GM23248 (cell line): Measurements from ENCODE around the gene FHOD3. TPM values are rescaled to one million over a fixed set of nuclear protein-coding genes. Genes with fewer than 3 reads are reported as not detected.

Source experiments
- DNase-seq: peaks from one replicate; pipeline ENCODE4 v3.0.0-alpha.2; 2015
- H2AFZ ChIP-seq: fragments of 200-600 bp; sonication (generic); 2 replicates; pipeline ENCODE4 v1.6.1; 2016; ENCODE audit warnings: antibody characterized with exemption
- H3F3A ChIP-seq: fragments of 200-600 bp; sonication (generic); 2 replicates; pipeline ENCODE4 v1.6.1; 2016; ENCODE audit warnings: mild to moderate bottlenecking, antibody characterized with exemption, mixed run types; ENCODE audit not compliant: insufficient read depth
- H3K27ac ChIP-seq: fragments of 200-600 bp; sonication (generic); 2 replicates; pipeline ENCODE4 v1.5.1; 2016; ENCODE audit warnings: mild to moderate bottlenecking
- H3K27me3 ChIP-seq: fragments of 200-600 bp; sonication (generic); replicated peaks from 2 replicates; pipeline ENCODE4 v1.6.1; 2016; ENCODE audit warnings: mild to moderate bottlenecking; ENCODE audit not compliant: insufficient read depth
- H3K36me3 ChIP-seq: fragments of 200-600 bp; sonication (generic); 2 replicates; pipeline ENCODE4 v1.6.1; 2016; ENCODE audit warnings: low read depth, mild to moderate bottlenecking
- H3K4me1 ChIP-seq: fragments of 200-600 bp; sonication (generic); 2 replicates; pipeline ENCODE4 v1.6.1; 2016; ENCODE audit warnings: mild to moderate bottlenecking; ENCODE audit not compliant: insufficient read depth
- H3K4me2 ChIP-seq: fragments of 200-600 bp; sonication (generic); one replicate; pipeline ENCODE4 v1.6.1; 2016; ENCODE audit warnings: mild to moderate bottlenecking; ENCODE audit not compliant: unreplicated experiment
- H3K4me3 ChIP-seq: fragments of 200-600 bp; sonication (generic); 2 replicates; pipeline ENCODE4 v1.5.1; 2016; ENCODE audit warnings: mild to moderate bottlenecking
- H3K79me2 ChIP-seq: fragments of 200-600 bp; sonication (generic); 2 replicates; pipeline ENCODE4 v1.6.1; 2016; ENCODE audit warnings: mild to moderate bottlenecking; ENCODE audit not compliant: insufficient read depth
- H3K9ac ChIP-seq: fragments of 200-600 bp; sonication (generic); 2 replicates; pipeline ENCODE4 v1.6.1; 2016; ENCODE audit warnings: mild to moderate bottlenecking
- H3K9me2 ChIP-seq: fragments of 200-600 bp; sonication (generic); 2 replicates; pipeline ENCODE4 v1.6.1; 2016; ENCODE audit warnings: mixed run types, mild to moderate bottlenecking, moderate library complexity; ENCODE audit not compliant: insufficient read depth
- H3K9me3 ChIP-seq: fragments of 200-600 bp; sonication (generic); one replicate; pipeline ENCODE4 v1.6.1; 2017; ENCODE audit warnings: low read depth
- H4K20me1 ChIP-seq: fragments of 200-600 bp; sonication (generic); 2 replicates; pipeline ENCODE4 v1.6.0; 2016; ENCODE audit not compliant: insufficient read depth
- EZH2 ChIP-seq: fragments of 200-600 bp; sonication (generic); IDR thresholded peaks from 2 replicates; pipeline ENCODE4 v1.6.1; 2018; ENCODE audit warnings: antibody characterized with exemption, mild to moderate bottlenecking; ENCODE audit not compliant: insufficient read depth, poor library complexity, severe bottlenecking
- EZH2phosphoT487 ChIP-seq: fragments of 200-600 bp; sonication (generic); IDR thresholded peaks from 2 replicates; pipeline ENCODE4 v1.6.1; 2018; ENCODE audit warnings: antibody characterized with exemption, moderate library complexity, mild to moderate bottlenecking, low read depth; ENCODE audit not compliant: insufficient read depth
- WGBS, 2 experiments: methylation state at CpG; one replicate each; pipeline ENCODE4 v1.1.6; 2015 to 2017; ENCODE audit warnings: low lambda C conversion rate in 2 of 2, low coverage in 1 of 2; ENCODE audit errors: missing lambda C conversion rate in 2 of 2; 5-methylcytosine and 5-hydroxymethylcytosine counted together
- in situ Hi-C: fragments of 300-500 bp; cut with MboI; formaldehyde crosslinking; loops from 2 replicates; pipeline ENCODE4 v1.15.0; 2020
- polyA plus RNA-seq: library from polyadenylated mRNA; unstranded; fragments of >200 nt; fragmentation: Nextera tagmentation; extraction: Ambion mirVana; gene quantifications from 2 replicates; pipeline ENCODE4 v1.2.1, GENCODE V29; 2016
- total RNA-seq: library from RNA; depleted of rRNA; stranded (reverse); fragments of >200 nt; shearing (Covaris generic); gene quantifications from 2 replicates; pipeline ENCODE4 v1.2.3, GENCODE V29; 2014

Gene FHOD3
- total and polyA plus RNA-seq, 2 experiments from 2014 or later = 1.6 to 10.1 TPM

DNA sequence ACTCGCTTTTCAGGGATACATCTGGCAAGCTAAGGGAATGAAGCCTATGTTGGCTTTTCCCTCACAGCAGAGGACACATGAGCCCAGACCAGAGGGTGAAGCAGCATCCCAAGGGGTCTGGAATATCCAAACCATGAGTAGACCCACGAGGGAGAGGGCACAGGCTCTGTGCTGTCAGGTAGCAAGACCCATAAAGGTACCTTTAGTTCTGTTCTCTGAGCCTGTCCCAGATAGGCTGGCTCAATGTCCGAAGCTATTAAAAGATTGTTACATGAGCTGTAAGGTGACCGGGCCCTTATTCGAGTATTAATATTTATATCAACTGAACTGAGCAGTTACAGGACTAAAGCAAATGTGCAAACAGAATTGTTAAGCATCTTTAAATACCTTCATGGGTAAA, 479.1 kb downstream of the FHOD3 start:
- peaks cover 12% of the 10 kb centered on the region for H3K4me1 ChIP-seq
- H3K4me3 ChIP-seq = no peak overlapping the region
- in situ Hi-C loops = no loop called here
- H3K9me3 ChIP-seq = no peaks in the 10 kb centered on the region
- TF ChIP-seq EZH2 = no peak
- no peak for TF ChIP-seq EZH2phosphoT487
- peaks cover 8% of the 10 kb centered on the region; the same call in 1 of the 2 replicates for H3F3A ChIP-seq
- no peak for DNase-seq
- H3K27ac ChIP-seq = no peak overlapping the region
- H4K20me1 ChIP-seq = no peaks in the 10 kb centered on the region
- no peak overlapping the region for H2AFZ ChIP-seq
- H3K9ac ChIP-seq = no peak overlapping the region
- H3K27me3 ChIP-seq = no peaks in the 10 kb centered on the region
- 91% methylated on average over 5 of the region's 5 CpGs for WGBS, 2 experiments
- no peaks in the 10 kb centered on the region for H3K79me2 ChIP-seq
- H3K36me3 ChIP-seq = peaks cover 6% of the 10 kb centered on the region; the same call in 1 of the 2 replicates
- no peaks in the 10 kb centered on the region for H3K9me2 ChIP-seq
- H3K4me2 ChIP-seq = no peak overlapping the region

GRCh38 chr18:36777566-36777965, 480.1 kb downstream of the FHOD3 start:
- H3K27me3 ChIP-seq = no peaks in the 10 kb centered on the region
- H4K20me1 ChIP-seq = no peaks in the 10 kb centered on the region
- H3K79me2 ChIP-seq = no peaks in the 10 kb centered on the region
- in situ Hi-C loops = no loop called here
- 94 to 100% methylated on average over 1 of the region's 1 CpG for WGBS, 2 experiments
- TF ChIP-seq EZH2 (no peak), EZH2phosphoT487 (no peak)
- H2AFZ ChIP-seq = no peak overlapping the region
- no peak overlapping the region for H3K9ac ChIP-seq
- H3K9me3 ChIP-seq = no peaks in the 10 kb centered on the region
- no peak for DNase-seq
- peaks cover 3% of the 10 kb centered on the region for H3K4me1 ChIP-seq
- no peak overlapping the region for H3K27ac ChIP-seq
- no peaks in the 10 kb centered on the region for H3K9me2 ChIP-seq
- H3K4me3 ChIP-seq = no peak overlapping the region
- H3K36me3 ChIP-seq = peaks cover 6% of the 10 kb centered on the region; the same call in 1 of the 2 replicates
- no peaks in the 10 kb centered on the region for H3F3A ChIP-seq
- no peak overlapping the region for H3K4me2 ChIP-seq

DNA sequence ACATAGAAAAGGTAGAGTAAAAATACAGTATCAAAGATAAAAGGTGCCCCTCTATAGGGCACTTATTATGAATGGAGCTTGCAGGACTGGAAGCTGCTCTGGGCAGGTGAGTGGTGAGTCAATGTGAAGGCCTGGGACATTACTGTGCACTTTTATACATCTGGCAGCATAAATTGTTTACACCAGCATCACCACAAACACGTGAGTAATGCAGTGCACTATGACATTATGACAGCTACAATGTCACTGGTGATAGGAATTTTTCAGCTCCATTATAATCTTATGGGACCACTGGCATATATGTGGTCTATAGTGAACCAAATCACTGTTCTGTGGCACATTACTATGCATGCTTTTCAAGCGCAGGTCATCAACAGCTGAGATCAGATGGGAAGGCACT, 483.2 kb downstream of the FHOD3 start:
- no peaks in the 10 kb centered on the region for H3K9me2 ChIP-seq
- in situ Hi-C loops = no loop called here
- H3K27me3 ChIP-seq = no peaks in the 10 kb centered on the region
- H3K4me1 ChIP-seq = no peaks in the 10 kb centered on the region
- H3K9ac ChIP-seq = no peak overlapping the region
- TF ChIP-seq EZH2 = no peak
- TF ChIP-seq EZH2phosphoT487 = no peak
- no peaks in the 10 kb centered on the region for H3K79me2 ChIP-seq
- 74 to 90% methylated on average over 2 of the region's 2 CpGs for WGBS, 2 experiments
- no peak for DNase-seq
- no peak overlapping the region for H3K4me3 ChIP-seq
- H3K9me3 ChIP-seq = no peaks in the 10 kb centered on the region
- H3K36me3 ChIP-seq = peaks cover 6% of the 10 kb centered on the region; the same call in 1 of the 2 replicates
- no peak overlapping the region for H3K4me2 ChIP-seq
- H2AFZ ChIP-seq = no peak overlapping the region
- no peaks in the 10 kb centered on the region for H3F3A ChIP-seq
- H3K27ac ChIP-seq = no peak overlapping the region
- no peaks in the 10 kb centered on the region for H4K20me1 ChIP-seq

GRCh38 chr18:36782710-36783109, 485.2 kb downstream of the FHOD3 start:
- no peak overlapping the region for H3K4me3 ChIP-seq
- no peaks in the 10 kb centered on the region for H3K27me3 ChIP-seq
- H3F3A ChIP-seq = peaks cover 4% of the 10 kb centered on the region; the same call in 1 of the 2 replicates
- in situ Hi-C loops = no loop called here
- 84 to 85% methylated on average over 9 of the region's 9 CpGs for WGBS, 2 experiments
- no peak overlapping the region for H3K27ac ChIP-seq
- H3K4me1 ChIP-seq = peaks cover 18% of the 10 kb centered on the region
- no peaks in the 10 kb centered on the region for H4K20me1 ChIP-seq
- no peaks in the 10 kb centered on the region for H3K9me2 ChIP-seq
- no peaks in the 10 kb centered on the region for H3K79me2 ChIP-seq
- H3K36me3 ChIP-seq = peaks cover 6% of the 10 kb centered on the region; the same call in 1 of the 2 replicates
- no peak for DNase-seq
- H3K4me2 ChIP-seq = no peak overlapping the region
- no peak overlapping the region for H3K9ac ChIP-seq
- no peaks in the 10 kb centered on the region for H3K9me3 ChIP-seq
- no peak overlapping the region for H2AFZ ChIP-seq
- no peak for TF ChIP-seq EZH2
- no peak for TF ChIP-seq EZH2phosphoT487

- Histone ChIP-seq H3K4me2 (no peak overlapping the region), H4K20me1 (no peaks in the 10 kb centered on the region), H3K36me3 (peaks cover 6% of the 10 kb centered on the region; the same call in 1 of the 2 replicates), H3K9ac (no peak overlapping the region), H3K4me3 (no peak overlapping the region), H3K79me2 (no peaks in the 10 kb centered on the region), H3K4me1 (peaks cover 19% of the 10 kb centered on the region), H3K27ac (no peak overlapping the region), H2AFZ (no peak overlapping the region), H3K27me3 (no peaks in the 10 kb centered on the region), H3K9me3 (no peaks in the 10 kb centered on the region), H3K9me2 (no peaks in the 10 kb centered on the region), H3F3A (peaks cover 10% of the 10 kb centered on the region; the same call in 1 of the 2 replicates)
- DNase-seq = no peak
- in situ Hi-C loops = no loop called here
- TF ChIP-seq EZH2 = no peak
- no peak for TF ChIP-seq EZH2phosphoT487
- 96% methylated on average over 5 of the region's 5 CpGs for WGBS, 2 experiments
Measured at GRCh38 chr18:36783792-36784191, 486.3 kb downstream of the FHOD3 start.
